AG20443 (cell line): ENCODE measurements around the gene FBXO39.
"Not testable (repeated sequence)": the region's sequence is repeated elsewhere in the genome, so short reads cannot be mapped to it uniquely, and the experiment has no call there.

Experiments
- DNase-seq: peaks from one replicate; pipeline ENCODE4 v3.0.0; 2012; ENCODE audit warnings: low spot score, mixed read lengths

The FBXO39 gene

DNA sequence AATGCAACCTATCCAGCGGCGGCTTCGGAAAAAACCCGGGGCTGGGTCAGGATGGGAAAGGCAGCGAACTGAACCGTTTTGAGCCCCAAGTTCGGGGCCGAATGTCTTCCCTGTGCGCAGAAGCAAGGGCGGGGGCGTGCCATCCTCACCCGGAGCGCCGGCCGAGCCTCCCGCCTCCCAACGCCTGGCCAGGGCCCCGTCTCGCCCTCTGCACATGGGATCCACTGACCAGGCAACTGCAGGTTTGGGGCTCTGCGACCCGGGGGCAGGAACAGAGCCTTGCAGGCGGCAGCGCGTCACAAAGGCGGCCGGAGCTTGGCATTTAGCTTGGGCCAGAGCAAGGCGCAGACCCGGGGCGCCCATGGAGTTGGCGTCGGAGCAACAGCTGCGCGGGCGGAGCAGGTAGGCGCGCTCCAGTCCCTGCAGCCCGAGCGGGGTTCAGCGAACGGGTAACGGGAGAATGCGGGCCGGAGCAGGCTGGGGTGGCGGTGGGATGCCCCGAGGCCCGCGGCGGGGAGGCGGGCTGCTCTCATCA, at the start of gene FBXO39:
FBXO39 (plus strand) TSS at position 345 of the 535 bp plus-strand sequence. CDS start 3,654 bp downstream, outside the sequence.
- DNase-seq = peak; percentile 45

DNA sequence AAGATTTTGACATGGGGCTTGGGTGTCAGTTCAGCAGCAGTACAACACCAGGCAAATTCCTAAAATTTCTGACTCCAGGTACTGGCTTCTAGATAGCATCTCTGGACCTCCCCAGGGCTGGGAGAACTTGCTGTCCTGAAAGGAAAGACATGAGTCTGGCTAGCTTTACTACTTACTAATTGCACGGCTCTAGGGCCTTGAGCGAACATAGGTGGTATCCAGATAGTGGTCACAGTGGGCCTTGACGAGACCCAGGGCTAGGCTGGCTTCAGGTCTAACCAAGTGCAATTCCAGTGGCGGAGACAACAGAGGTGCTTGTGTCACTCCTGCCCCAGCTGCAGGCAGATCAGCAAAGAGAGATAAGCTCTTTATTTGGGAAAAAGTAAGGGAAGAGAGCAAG, 46.5 kb upstream of the FBXO39 start:
- DNase-seq = no peak

DNA sequence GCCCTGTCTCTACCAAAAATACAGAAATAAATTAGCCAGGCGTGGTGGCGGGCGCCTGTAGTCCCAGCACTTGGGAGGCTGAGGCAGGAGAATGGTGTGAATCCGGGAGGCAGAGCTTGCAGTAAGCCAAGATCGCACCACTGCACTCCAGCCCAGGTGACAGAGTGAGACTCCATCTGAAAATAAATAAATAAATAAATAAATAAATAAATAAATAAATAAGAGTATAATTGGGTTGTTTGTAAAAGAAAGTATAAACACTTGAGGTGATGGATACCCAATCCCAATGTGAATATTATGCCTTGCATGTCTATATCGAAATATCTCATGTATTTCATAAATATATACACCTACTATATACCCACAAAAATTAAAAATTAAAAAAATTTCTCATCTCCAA, 29.4 kb upstream of the FBXO39 start:
- not testable (repeated sequence) for DNase-seq

DNA sequence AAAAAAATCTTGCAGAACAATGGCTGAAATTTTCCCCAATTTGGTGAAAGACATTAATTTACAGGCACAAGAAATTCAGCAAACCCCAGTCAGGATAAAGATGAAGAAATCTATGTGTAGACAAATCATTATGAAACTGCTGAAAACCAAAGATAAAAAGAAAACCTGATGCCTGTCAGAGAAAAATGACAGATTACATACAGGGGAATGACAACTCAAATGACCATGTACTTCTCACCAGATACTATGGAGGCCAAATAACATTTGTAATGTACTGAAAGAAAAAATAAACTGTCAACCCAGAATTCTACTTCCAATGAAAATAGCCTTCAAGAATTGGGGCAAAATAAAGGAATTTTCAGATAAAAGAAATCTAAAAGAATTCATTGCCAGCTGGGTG, 27.4 kb upstream of the FBXO39 start:
- DNase-seq = no peak

DNA sequence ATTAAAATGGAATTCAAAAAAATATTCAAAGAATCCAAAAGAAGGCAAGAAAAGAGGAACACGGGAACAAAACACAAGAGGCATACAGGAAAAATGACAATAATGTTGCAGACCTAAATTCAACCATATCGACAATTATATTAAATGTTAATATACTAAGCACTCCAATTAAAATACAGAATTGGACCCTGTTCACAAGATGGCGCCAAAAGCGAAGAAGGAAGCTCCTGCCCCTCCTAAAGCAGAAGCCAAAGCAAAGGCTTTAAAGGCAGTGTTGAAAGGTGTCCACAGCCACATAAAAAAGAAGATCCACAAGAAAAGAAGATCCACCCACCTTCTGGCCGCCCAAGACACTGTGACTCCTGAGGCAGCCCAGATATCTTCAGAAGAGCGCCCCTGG, 26.5 kb upstream of the FBXO39 start:
- DNase-seq = no peak

DNA sequence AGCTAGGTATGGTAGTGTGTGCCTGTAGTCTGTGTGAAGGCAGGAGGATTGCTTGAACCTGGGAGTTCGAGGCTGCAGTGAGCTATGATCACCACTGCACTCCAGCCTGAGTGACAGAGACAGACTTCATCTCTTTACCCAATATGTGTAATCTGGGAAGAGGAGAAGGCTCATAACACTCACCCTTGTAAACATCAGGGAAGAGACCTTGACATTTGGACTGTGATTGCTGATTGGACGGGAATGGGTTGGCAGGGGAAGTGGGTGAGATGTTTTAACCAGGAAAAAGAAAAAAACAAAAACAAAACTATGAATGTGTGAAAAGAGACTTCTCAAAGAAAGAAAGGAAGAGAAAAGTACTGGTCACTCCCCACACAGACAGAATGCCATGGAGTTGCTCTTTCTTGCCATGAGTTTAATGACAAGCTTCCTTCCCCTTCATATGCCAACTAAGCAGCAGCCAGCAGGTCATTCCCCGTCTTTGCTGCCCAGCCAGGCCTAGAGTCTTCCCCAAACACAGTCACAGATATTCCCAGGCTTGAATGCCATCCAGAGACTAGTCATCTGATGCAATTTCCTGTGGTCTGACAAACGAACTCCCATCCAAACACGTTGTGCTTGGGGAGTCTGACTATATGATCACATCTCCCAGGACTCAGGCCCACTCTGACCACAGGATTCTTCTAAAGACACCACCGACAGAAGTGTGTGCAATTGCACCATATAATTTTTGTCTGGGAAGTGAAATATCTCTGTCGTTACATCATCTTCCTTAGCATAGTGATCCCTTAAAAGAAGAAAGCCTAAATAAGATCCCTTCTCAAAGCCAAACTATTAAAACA, 23.7 kb upstream of the FBXO39 start:
- peak; percentile 96 for DNase-seq

DNA sequence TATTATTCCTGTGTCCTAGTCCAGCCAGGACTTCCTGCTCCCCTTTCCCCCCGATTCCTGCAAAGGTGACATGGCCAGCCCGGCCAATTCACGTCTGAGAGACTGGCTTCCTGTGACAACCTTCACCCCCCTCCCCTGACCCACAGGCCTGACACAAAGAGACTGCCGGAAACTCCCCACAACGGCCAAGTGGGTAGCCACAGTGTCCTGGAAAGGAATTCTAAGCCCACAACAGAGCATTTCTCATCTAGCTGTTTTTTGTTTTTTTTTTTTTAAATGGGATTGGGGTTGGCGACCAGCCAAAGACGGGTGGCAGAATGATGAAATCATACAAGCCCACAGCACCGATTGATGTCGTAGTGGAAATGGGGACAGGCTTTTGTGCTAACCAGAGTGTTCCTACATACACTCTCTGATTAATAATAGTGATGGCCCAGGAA, 23.0 kb upstream of the FBXO39 start:
- peak; percentile 81 for DNase-seq

DNA sequence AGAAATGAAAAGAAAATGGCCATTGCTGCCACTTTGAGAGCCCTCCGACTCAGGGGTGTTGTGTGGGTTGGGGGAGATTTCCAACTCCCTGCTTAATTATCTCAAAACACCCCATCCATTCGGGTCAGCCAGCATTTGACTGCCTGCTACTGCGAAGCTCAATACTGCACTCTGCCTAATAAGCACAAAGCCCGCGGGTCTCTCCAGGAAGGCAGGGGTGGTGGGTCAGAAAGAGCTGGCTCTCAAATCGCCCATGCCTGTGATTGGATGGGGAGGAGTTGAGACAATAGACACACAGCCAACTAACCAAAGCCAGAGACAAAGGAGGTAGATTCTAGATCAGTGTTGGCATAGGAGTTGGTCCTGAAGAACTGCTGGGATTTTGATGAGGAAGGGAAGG, 22.5 kb upstream of the FBXO39 start:
- no peak for DNase-seq

DNA sequence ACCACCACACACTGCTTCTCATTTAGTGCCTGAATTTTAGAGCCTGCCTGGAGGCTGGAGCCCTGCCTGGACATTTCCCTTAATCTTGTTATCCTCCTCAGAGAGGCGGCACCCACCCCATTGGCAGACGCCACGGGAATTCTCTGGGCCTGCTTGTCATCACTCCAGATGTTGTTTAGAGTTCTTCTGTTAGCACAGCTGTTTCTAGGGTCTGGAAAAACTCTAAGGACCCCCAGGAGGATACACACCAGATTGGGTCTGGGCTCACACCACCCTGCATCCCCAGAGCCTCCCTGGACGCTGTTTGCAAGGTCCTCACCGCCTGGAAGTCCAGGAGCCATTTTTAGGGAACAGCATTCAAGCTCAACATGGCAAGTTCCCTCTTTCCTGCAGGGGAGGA, 20.7 kb upstream of the FBXO39 start:
- DNase-seq = peak; percentile 60

DNA sequence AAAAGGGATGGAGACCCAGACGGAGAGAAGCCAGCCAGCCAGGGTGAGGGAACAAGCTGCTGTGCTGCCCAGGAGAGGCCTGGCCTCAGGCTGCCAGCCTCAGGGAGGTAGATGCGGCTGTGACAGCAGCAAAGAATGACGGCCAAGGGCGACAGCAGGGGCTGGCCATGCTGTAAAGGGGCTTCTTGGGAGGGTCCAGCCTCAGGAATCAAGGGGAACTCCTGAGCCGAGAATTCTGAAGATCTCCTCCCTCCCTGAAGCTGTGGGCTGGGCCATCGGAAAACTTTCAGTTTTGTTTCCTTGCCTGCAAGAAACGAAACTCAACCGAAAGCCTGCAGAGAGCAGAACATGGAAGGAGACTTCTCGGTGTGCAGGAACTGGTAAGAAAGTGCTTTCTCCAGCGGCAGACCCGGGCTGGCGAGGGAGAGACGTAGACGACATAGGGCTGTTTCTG, 20.3 kb upstream of the FBXO39 start, which contains the start of gene XAF1:
XAF1 (plus strand) TSS at position 316 of the 454 bp plus-strand sequence; CDS start at position 349, 33 bp downstream.
- DNase-seq = peak; percentile 50

DNA sequence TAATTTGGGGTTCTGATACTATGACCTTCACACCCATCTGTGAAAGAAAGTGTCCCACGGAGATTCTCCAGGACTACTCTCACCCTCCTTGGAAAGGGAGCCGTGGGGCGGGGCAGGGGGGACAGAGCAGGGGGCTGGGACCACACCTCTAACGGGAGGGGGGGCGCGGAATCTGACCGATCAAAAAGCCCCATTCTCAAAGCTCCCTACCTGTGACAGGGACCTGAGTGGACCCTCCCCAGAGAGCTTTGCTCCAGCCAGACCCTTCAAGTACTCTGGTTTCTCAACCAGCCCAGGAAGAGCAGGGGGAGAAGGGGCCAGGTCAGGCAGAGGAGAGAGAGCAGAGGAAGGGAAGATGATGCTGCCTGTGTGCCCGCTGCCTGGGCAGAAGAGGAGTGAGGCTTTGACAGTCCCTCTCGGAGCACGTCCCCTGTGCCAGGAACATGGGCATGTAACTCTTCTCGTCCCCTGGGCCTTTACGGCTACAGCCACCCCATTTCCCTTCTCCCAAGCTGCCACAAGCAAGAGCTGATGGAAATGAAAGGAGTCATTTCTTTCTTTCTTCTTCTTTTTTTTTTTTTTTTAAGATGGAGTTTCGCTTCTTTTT, 19.5 kb upstream of the FBXO39 start:
- DNase-seq = peak; percentile 20

DNA sequence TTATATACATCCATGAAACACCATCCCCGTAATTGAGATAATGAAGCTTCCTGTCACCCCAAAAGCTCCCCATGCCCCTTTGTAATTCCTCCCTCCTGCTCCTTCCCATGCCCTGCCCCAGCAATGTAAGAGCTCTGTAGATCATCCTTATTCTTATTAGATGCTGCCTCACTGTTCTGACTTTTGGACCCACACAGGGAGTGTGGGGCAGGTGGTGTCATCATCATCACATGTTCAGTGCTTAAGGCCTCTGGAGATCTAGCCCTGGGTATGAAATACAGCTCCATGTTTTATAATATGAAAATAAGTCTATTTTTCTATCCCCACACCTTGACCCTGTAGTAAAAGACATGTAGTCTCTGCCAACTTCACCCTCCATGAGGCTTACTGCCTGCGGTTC, 18.3 kb upstream of the FBXO39 start:
- no peak for DNase-seq

DNA sequence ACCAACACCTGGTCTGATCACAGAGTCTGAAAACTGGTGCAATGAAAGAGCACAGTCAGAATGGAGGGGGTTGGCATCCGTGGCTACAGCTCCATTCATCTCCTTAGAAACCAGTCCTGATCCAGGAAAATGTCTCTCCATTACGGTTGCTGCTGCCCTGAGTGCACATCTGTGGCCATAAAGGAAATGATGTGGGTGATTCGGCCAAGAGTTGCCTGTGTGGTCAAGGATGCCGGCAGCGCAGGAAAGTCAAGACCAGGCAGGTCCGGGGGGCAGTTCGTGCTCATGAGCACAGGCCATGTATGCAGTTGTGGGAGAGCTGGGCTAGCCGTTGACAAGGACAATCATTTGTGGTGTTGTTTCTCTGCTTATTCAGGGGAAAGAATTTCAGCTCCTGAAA, 14.2 kb upstream of the FBXO39 start:
- DNase-seq = no peak

DNA sequence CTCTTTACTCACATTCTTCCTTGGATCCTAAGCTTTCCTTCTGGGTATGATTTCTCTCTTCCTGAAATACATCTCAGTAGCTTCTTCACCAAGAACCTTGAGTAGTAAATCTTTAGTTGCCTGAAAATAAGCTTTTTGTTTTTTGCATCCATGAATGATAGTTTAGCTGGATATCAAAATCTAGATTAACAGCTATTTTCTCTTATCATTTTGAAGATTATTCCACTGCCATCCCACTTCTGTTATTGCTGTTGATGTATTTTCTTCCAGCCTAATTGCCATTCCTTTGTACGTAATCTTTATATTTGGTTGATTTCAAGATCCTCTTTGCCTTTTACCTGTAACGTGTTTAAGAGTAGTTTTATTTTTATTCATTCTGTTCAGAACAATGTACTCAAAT, 7.6 kb upstream of the FBXO39 start:
- DNase-seq = no peak

DNA sequence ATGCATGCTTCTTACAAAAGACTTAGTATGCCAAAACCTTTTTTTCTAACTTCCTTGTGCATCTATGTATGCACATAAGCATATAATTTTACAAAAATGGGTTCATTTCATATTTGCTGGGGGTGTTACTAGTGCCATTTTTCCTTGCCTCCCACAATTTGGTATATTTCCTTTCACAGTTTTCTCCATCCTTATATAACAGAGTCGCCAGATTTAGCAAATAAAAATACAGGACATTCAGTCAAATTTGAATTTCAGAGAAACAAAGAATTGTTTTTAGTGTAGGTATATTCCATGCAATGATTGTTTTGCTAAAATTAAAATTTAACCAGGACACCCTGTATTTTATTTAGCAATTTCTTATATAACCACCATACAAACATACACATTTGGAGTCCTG, 4.0 kb upstream of the FBXO39 start:
- no peak for DNase-seq

DNA sequence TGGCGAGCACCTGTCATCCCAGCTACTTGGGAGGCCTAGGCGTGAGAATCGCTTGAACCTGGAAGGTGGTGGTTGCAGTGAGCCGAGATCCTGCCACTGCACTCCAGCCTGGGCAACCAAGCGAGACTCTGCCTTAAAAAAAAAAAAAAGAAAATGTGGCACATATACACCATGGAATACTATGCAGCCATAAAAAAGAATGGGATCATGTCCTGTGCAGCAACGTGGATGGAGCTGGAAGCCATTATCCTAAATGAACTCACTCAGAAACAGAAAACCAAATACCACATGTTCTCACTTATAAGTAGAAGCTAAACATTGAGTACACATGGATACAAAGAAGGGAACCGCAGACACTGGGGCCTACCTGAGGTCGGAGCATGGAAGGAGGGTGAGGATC, 1.1 kb upstream of the FBXO39 start:
- not testable (repeated sequence) for DNase-seq

DNA sequence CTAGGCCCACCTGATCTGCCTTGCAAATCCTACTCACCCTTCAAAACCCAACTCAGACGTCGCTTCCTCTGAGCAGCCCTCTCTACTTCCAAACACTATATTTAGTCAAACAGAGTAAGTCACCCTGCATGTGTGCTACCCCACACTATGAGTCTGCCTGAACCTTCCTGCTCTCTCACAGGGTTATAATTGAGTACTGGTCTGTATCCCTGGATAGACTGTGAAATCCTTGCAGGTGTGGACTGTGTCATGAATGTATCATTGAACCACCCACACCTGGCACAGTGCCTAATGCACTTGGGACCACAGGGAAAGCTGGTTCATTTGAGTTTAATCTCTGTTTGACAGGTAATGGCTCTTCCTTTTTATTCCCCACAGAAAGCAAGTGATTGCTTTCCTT, 3.4 kb downstream of the FBXO39 start:
- no peak for DNase-seq

DNA sequence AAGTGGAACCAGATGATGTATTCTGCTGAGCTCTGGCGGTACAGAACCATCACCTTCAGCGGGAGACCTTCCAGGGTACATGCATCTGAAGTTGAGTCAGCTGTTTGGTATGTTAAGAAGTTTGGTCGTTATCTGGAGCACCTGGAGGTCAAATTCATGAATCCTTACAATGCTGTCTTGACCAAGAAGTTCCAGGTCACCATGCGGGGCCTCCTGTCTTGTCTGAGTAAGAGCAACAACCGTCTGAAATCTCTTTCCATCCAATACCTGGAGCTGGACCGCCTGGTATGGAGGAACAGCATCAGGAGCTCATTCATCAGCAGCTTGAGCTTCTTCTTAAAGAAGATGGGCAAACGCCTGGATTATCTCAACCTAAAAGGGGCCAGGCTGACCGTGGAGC, 4.0 kb downstream of the FBXO39 start:
- no peak for DNase-seq

DNA sequence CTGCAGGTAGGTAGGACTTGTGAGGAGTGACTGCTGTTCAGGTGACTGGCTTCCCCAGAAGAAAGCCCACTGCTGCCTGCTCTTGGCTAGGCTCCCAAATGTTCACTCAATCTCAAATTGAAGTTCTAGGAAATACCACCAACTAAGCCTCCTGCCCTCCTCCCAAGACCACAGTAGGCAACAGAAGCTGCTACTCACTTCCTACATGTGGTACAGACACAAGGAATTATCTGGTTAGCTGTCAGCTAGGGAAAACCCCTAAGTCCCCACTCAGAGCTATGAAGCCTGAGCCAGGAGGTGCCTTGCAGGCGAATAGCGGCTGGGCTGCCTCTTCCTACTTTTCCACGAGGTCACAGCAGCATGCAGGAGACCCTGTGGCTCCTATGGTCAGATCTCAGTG, 4.9 kb downstream of the FBXO39 start:
- no peak for DNase-seq

DNA sequence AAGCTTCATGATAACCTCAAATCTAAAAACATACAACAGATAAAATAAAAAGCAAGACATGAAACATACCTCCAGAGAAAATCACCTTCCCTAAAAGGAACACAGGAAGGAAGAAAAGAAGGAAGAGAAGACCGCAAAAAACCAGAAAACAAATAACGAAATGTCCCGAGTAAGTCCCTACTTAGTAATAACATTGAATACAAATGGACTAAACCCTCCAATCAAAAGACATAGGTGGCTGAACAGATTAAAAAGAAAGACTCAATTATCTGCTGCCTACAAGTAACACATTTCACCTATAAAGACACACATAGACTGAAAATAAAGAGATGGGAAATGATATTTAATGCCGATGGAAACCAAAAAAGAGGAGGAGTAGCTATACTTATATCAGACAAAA, 6.2 kb downstream of the FBXO39 start:
- no peak for DNase-seq

DNA sequence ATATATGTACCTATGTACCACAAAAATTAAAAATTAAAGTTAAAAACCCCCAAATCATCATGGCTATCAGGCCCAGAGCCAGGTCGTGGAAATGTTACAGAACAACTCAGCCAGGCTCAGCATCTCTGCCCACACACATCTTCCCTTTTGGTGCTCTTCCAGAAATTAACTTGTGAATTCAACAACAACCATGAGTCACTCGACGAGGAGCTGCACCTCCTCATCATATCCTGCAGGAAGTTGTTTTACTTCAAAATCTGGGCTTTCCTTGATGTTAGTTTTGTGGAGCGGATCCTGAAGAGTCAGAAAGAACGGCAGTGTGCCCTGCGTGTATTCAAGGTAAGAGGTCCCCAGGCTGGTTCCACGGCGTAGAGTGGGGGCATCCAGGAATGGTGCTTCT, 10.6 kb downstream of the FBXO39 start:
- DNase-seq = peak; percentile 69

DNA sequence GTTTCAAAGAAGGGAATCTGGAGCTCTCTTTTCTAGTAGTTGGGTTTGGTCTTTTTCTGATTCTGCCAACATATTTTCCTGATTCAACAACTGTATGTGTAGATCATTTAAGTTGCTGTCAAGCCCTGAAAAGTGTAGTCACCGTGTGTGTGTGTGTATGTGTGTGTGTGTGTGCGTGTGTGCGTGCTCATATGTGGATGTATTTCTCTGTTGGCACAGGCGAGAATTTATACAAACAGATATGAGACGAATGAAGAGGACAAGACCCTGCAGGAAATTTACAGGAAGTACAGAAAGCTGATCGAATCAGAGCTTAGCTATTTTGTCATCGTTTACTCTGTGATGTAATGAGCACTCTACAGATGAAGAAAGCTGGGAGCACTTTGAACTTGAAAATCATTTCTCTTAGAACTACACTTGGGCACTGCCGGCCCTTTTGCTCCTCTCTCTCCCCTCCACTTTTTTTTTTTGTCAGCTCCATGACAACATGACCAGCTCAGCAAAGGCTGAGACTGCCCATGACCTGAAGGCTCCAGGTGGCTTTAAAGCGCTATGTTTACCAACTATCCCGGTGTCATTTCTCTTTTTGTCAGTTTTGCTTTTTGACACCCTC, 11.2 kb downstream of the FBXO39 start:
- DNase-seq = no peak

DNA sequence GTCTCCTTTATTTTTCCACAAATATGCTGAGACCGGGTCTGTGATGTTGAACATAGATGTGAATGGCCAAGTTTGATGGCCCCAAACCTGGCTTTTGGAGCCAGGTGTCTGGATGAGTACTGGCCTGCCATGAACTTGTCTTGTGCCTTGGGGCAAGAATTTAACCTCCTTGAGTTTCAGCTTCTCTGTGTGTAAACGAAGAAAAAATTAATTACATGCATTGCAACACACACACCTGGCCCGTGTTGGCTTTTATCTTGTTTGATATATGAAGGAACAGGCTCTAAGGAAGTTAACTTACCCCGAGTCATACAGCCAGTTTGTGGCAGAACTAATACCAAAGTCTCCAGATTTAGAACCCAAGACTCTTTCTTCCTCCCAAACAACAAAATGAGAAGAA, 13.1 kb downstream of the FBXO39 start:
- DNase-seq = no peak
